Measurements from ENCODE around the gene STAMBP. TPM values are rescaled to one million over a fixed set of nuclear protein-coding genes. Genes with fewer than 3 reads are reported as not detected.

The STAMBP gene
- total RNA-seq, 1 donor from 2014 or later: 36.4 TPM

GRCh38 chr2:73828389-73828817 lies 358 bp upstream of the STAMBP start:
- intact Hi-C loops (cut with DNase I): loop anchor here (1.0 to 5.0 kb wide), 9 partner anchors 66 to 629 kb away; partner anchors contain the start of genes DGUOK, INO80B, MOB1A and MTHFD2

DNA sequence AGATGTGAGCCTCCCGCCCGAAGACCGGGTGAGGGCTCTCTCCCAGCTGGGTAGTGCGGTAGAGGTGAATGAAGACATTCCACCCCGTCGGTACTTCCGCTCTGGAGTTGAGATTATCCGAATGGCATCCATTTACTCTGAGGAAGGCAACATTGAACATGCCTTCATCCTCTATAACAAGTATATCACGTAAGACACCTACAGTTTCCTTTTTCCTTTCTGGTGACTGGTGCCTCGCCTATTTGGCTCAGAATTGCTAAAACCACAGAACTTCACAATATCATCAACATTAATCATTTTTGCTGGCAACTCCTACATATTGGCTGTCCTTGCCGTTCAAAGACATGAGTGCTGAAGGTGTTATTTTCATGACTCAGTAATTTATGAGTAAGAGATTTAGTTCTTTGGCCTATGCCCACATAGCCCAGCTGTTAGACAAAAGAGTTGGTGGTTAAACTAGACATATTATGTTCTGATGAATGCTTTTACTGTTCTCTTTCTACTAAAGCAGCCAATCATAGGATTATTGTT lies 2.2 kb downstream of the STAMBP start:
- intact Hi-C loops (cut with DNase I): no loop called here
- Histone ChIP-seq H3K4me3 (no peak overlapping the region), H3K36me3 (peaks cover 5 to 9% of the 10 kb centered on the region in 2 donors), H3K27me3 (no peaks in the 10 kb centered on the region), H3K9me3 (no peaks in the 10 kb centered on the region), H3K27ac (peak overlapping the region in 1 of 2 donors; percentile 99), H3K4me1 (peaks cover 3 to 10% of the 10 kb centered on the region in 2 donors)
- TF ChIP-seq, protein P1, sequence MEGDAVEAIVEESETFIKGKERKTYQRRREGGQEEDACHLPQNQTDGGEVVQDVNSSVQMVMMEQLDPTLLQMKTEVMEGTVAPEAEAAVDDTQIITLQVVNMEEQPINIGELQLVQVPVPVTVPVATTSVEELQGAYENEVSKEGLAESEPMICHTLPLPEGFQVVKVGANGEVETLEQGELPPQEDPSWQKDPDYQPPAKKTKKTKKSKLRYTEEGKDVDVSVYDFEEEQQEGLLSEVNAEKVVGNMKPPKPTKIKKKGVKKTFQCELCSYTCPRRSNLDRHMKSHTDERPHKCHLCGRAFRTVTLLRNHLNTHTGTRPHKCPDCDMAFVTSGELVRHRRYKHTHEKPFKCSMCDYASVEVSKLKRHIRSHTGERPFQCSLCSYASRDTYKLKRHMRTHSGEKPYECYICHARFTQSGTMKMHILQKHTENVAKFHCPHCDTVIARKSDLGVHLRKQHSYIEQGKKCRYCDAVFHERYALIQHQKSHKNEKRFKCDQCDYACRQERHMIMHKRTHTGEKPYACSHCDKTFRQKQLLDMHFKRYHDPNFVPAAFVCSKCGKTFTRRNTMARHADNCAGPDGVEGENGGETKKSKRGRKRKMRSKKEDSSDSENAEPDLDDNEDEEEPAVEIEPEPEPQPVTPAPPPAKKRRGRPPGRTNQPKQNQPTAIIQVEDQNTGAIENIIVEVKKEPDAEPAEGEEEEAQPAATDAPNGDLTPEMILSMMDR (IDR thresholded peaks at IDR 0.05): no peak
- no peak for DNase-seq (ENCODE audit: low spot score in 2 of 2)

More at GRCh38 chr2:73828389-73828817, 358 bp upstream of the STAMBP start:
- peak overlapping the region; percentile 81 to 91 for H3K4me3 ChIP-seq
- H3K36me3 ChIP-seq: peaks cover under 1 to 5% of the 10 kb centered on the region in 2 donors
- TF ChIP-seq, protein P1 (IDR thresholded peaks at IDR 0.05): no peak
- H3K27ac ChIP-seq: peak overlapping the region; percentile 98 to 99
- H3K4me1 ChIP-seq: peaks cover 3 to 10% of the 10 kb centered on the region in 2 donors
- no peaks in the 10 kb centered on the region for H3K9me3 ChIP-seq
- no peak for DNase-seq (ENCODE audit: low spot score in 2 of 2)
- no peaks in the 10 kb centered on the region for H3K27me3 ChIP-seq

DNA sequence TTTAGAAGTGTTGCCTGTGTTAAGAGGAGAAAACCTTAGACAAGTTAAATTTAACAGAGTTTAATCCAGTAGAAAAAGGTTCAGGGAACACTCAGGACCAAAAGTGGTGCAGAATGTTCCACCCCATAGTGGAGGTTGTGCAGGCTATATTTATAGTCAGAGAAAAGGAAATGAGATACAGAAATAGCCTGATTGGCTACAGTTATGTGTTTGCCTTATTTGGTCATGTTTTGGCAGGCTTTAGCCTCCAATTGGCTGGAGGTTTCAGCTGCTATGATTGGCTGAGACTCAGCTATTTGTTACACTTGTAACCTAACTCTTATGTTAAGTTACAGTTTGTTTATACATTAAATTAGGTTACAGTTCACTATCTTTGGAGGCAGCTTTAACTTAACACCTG lies 4.2 kb downstream of the STAMBP start:
- DNase-seq (ENCODE audit: low spot score in 2 of 2): no peak
- H3K36me3 ChIP-seq: peaks cover 5 to 18% of the 10 kb centered on the region in 2 donors
- intact Hi-C loops (cut with DNase I): no loop called here
- no peaks in the 10 kb centered on the region for H3K27me3 ChIP-seq
- peaks cover 3 to 10% of the 10 kb centered on the region in 2 donors for H3K4me1 ChIP-seq
- H3K27ac ChIP-seq: peak overlapping the region in 1 of 2 donors; percentile 62
- H3K9me3 ChIP-seq: no peaks in the 10 kb centered on the region
- TF ChIP-seq, protein P1 (IDR thresholded peaks at IDR 0.05): no peak
- no peak overlapping the region for H3K4me3 ChIP-seq

DNA sequence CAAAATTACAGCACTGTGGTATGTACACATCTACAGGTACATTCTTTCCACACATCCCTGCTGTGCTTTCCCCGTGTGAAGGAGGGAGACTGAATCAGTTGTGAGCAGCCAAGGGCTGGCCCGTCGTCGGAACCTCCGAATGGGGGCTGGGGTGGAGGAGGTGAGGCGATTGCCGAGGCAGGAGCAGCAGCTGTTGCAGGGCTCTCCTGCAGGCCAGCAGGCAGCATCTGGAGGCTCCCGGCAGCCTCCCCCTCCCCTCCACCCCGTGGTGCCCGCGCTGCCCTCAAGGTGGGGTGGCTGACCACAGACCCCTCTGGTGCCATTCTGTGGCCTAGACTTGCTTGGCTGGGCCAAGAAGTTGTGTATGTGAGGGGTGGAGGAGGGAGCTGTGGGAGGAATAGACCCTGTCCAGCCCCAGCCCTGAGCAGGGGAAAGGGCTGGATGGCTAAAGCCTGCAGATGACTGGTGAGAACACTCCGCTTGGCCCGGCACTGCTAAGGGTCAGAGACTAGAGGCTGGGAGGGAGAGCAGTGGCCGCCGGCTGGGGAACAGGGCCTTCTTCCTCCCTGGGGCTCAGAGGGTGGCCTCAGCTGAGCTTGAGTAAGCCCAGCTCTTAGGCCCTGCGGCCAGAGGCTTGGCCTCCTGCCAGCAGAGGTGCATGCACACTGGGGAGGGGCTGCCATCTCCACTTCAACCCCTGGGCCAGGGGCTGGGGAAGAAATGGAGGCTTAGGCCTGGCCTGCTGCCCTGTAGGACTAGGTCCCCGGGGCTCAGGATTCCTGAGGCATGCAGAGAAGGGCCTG lies 7.6 kb downstream of the STAMBP start:
- no peak for DNase-seq (ENCODE audit: low spot score in 2 of 2)
- Histone ChIP-seq H3K4me3 (no peak overlapping the region), H3K9me3 (no peaks in the 10 kb centered on the region), H3K27me3 (no peaks in the 10 kb centered on the region), H3K4me1 (peaks cover 0 to 3% of the 10 kb centered on the region in 2 donors), H3K27ac (no peak overlapping the region), H3K36me3 (peaks cover 5 to 13% of the 10 kb centered on the region in 2 donors)
- intact Hi-C loops (cut with DNase I): no loop called here
- TF ChIP-seq, protein P1 (IDR thresholded peaks at IDR 0.05): no peak

DNA sequence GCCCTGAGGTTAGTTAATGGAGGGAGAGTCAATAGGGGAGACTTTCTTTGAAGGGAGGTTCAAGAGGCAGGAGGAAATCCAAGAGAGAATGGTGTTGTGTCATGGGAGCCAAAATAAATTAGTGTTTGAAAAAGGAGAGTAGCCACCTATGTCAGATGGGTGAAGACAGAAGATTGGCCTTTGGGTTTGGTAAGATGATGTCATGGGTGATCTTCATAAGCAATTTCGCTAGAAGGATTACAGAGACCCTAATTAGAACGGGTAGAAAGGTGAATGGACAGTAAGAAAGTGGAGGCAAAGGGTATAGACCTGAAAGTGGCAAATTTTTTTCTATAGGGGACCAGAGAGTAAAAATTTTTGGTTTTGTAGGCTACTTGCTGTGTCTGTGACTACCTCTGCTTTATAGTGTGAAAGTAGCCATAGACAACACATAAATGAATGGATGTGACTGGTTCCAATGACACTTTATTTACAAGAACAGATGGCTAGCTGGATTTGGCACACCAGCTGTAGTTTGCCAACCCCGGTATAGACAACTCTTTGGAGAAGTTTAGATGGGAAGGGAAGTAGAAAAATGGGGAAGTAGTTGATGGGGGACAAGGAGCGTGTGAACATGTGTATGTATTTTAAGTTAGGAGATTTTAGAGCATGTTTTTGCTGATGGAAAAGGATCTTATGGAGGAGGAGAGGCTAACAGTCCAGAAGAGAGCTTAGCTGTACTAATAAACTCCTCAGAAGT lies 9.3 kb downstream of the STAMBP start:
- H3K36me3 ChIP-seq: peaks cover 5 to 13% of the 10 kb centered on the region in 2 donors
- peak overlapping the region; percentile 49 to 56 for H3K27ac ChIP-seq
- TF ChIP-seq, protein P1 (IDR thresholded peaks at IDR 0.05): no peak
- intact Hi-C loops (cut with DNase I): no loop called here
- no peak for DNase-seq (ENCODE audit: low spot score in 2 of 2)
- H3K4me1 ChIP-seq: no peaks in the 10 kb centered on the region
- no peaks in the 10 kb centered on the region for H3K9me3 ChIP-seq
- no peaks in the 10 kb centered on the region for H3K27me3 ChIP-seq
- H3K4me3 ChIP-seq: no peak overlapping the region

All from ascending aorta (tissue), 2 donors.